ENCODE measurements around the gene TSEN54.

The TSEN54 gene

GRCh38 chr17:75481194-75482068 lies 34.9 kb upstream of the TSEN54 start:
- no peak for DNase-seq (ENCODE audit: low read depth)
- no peak for TF ChIP-seq CTCF (conservative IDR thresholded peaks at IDR 0.05; ENCODE audit: control insufficient read depth, insufficient read depth, low read depth, low read length)
- no peak overlapping the region for H3K4me3 ChIP-seq (ENCODE audit: control insufficient read depth, low read depth, low read length)

GRCh38 chr17:75482098-75482942 lies 34.0 kb upstream of the TSEN54 start:
- TF ChIP-seq CTCF (conservative IDR thresholded peaks at IDR 0.05; ENCODE audit: control insufficient read depth, insufficient read depth, low read depth, low read length): no peak
- DNase-seq (ENCODE audit: low read depth): no peak
- no peak overlapping the region for H3K4me3 ChIP-seq (ENCODE audit: control insufficient read depth, low read depth, low read length)

DNA sequence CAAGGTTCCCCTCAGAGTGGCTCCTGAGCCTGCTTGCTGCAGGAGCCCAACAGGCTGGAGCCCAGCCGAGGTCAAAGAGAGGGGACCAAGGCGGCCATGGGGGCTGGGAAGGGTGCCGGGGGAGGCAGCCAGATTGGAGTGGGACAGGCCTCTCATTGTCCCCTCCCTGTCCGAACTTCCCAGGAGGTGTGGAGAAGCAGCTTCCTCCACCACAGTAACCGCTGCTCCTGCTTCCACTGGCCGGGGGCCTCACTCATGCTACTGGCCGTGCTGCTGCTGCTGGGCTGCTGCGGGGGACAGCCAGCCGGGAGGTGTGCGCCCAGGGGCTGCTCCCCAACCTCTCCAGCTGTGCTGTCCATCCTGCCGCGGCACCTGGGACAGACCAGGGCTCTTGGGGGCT lies 30.6 kb upstream of the TSEN54 start:
- H3K4me3 ChIP-seq (ENCODE audit: control insufficient read depth, low read depth, low read length): no peak overlapping the region
- DNase-seq (ENCODE audit: low read depth): no peak
- no peak for TF ChIP-seq CTCF (conservative IDR thresholded peaks at IDR 0.05; ENCODE audit: control insufficient read depth, insufficient read depth, low read depth, low read length)

DNA sequence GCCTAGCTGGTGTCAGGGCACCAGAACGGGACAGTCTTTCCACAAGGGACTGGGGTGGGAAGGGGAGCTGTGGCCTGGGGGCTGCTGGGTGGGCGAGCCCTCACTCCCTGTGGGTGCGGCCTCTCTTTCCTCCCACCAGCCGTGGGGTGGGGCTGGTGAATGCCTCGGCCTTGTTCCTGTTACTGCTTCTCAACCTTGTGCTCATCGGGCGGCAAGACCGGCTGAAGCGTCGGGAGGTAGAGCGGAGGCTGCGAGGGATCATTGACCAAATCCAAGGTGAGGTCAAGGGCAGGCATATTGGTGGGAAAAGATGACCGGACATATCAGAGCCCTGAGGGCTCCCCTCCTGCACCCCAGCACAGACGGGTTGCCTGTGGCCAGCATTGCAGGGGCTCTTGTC lies 30.2 kb upstream of the TSEN54 start:
- no peak for TF ChIP-seq CTCF (conservative IDR thresholded peaks at IDR 0.05; ENCODE audit: control insufficient read depth, insufficient read depth, low read depth, low read length)
- H3K4me3 ChIP-seq (ENCODE audit: control insufficient read depth, low read depth, low read length): no peak overlapping the region
- no peak for DNase-seq (ENCODE audit: low read depth)

GRCh38 chr17:75486951-75487350 lies 29.4 kb upstream of the TSEN54 start:
- TF ChIP-seq CTCF (conservative IDR thresholded peaks at IDR 0.05; ENCODE audit: control insufficient read depth, insufficient read depth, low read depth, low read length): no peak
- no peak for DNase-seq (ENCODE audit: low read depth)

DNA sequence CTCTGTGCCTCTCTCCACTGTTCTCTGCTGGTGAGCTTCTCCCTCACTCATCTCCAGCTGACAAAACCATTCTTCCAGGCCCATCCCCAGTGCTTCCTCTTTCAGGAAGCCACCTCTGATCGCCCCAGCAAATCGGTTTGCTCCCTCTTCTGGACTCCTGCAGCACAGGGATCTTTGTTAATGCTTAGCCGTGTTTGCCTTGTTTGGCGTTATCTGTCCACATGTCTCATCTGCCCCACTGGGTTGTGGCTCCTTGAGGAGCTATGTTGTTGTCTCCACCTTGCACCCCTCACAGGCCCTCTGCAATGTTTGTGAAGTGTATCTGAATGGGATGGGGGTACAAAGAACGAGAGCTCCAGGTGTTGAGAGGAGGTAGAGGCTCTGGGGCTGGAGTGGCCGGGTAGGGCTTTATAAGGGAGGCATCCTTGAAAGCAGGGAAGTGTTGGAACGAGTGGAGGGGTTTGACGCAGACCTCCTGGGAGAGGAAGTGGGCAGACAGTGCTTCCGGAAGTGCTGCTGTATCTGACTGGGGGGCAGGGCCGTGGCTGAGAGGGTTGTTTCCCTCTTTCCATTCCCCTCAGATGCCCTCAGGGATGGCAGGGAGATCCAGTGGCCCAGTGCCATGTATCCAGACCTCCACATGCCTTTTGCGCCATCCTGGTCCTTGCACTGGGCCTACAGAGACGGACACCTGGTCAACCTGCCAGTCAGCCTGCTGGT lies 28.8 kb upstream of the TSEN54 start:
- H3K4me3 ChIP-seq (ENCODE audit: control insufficient read depth, low read depth, low read length): no peak overlapping the region
- DNase-seq (ENCODE audit: low read depth): no peak
- no peak for TF ChIP-seq CTCF (conservative IDR thresholded peaks at IDR 0.05; ENCODE audit: control insufficient read depth, insufficient read depth, low read depth, low read length)

More at GRCh38 chr17:75486951-75487350, 29.4 kb upstream of the TSEN54 start:
- H3K4me3 ChIP-seq (ENCODE audit: control insufficient read depth, low read depth, low read length): no peak overlapping the region

Data from fibroblast of mammary gland (primary cell).